GM21825 (cell line): ENCODE measurements around the gene CLEC2D.
"Not testable (repeated sequence)": the region's sequence is repeated elsewhere in the genome, so short reads cannot be mapped to it uniquely, and the experiment has no call there.

ENCODE experiments used
- ATAC-seq: cut with Tn5 transposase; IDR thresholded peaks from one replicate; pipeline ENCODE4 v1.9.1; 2021; ENCODE audit warnings: mild to moderate bottlenecking, moderate library complexity; ENCODE audit not compliant: unreplicated experiment

The CLEC2D gene

GRCh38 chr12:9725213-9725870 is 55.8 kb downstream of the CLEC2D start:
- ATAC-seq: no peak

GRCh38 chr12:9727813-9728212 is 58.3 kb downstream of the CLEC2D start:
- no peak for ATAC-seq

GRCh38 chr12:9729082-9729481 is 59.6 kb downstream of the CLEC2D start:
- ATAC-seq: no peak

- no peak for ATAC-seq
Observed at GRCh38 chr12:9730011-9730410, 60.5 kb downstream of the CLEC2D start.

GRCh38 chr12:9730591-9730990 is 61.1 kb downstream of the CLEC2D start:
- no peak for ATAC-seq

- ATAC-seq: no peak
Observed at GRCh38 chr12:9731393-9731792, 61.9 kb downstream of the CLEC2D start.

- ATAC-seq: peak; percentile 36
Observed at GRCh38 chr12:9731797-9732196, 62.3 kb downstream of the CLEC2D start.

- ATAC-seq: no peak
Observed at GRCh38 chr12:9732921-9733461, 63.5 kb downstream of the CLEC2D start, which contains the start of gene CLECL1. CLECL1 (minus strand) TSS chr12:9733097.

- no peak for ATAC-seq
Observed at GRCh38 chr12:9735601-9736000, 66.1 kb downstream of the CLEC2D start.

GRCh38 chr12:9736936-9737705 is 67.6 kb downstream of the CLEC2D start:
- no peak for ATAC-seq

GRCh38 chr12:9738905-9739304 is 69.4 kb downstream of the CLEC2D start:
- not testable (repeated sequence) for ATAC-seq

- ATAC-seq: not testable (repeated sequence)
Observed at GRCh38 chr12:9739404-9740105, 70.0 kb downstream of the CLEC2D start.

GRCh38 chr12:9740106-9740750 is 70.7 kb downstream of the CLEC2D start:
- ATAC-seq: no peak

- peak; percentile 62 for ATAC-seq
Observed at GRCh38 chr12:9741726-9742125, 72.2 kb downstream of the CLEC2D start.

GRCh38 chr12:9742661-9743060 is 73.1 kb downstream of the CLEC2D start:
- peak; percentile 39 for ATAC-seq

- ATAC-seq: no peak
Observed at GRCh38 chr12:9745199-9745598, 75.7 kb downstream of the CLEC2D start.
